Measurements from ENCODE around the gene CMSS1.

The CMSS1 gene

DNA sequence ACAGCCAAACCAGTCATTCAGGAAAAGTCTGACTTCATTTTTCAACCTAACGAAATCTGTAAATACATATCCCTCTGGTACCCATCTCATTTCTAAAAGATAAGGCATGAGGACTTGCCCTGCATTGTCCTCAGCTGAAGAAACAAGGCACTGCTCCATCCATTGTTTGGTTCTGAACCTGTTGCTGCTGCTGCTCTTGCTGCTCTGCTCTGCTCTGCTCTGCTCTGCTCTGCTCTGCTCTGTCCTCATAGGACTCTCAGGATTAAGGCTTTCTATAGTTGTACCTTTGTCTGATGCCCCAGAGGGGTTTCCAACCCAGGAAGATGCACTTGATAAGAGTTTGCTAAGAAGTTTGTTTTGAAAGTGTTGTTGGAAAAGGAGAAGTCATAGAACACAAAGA is 38.2 kb downstream of the CMSS1 start:
- DNase-seq = no peak

- DNase-seq = no peak
These were observed 39.0 kb downstream of the CMSS1 start for GRCh38 chr3:99856437-99857220.

GRCh38 chr3:99857278-99857677 is 39.6 kb downstream of the CMSS1 start:
- no peak for DNase-seq

- no peak for DNase-seq
These were observed 40.8 kb downstream of the CMSS1 start for GRCh38 chr3:99858469-99858868.

DNA sequence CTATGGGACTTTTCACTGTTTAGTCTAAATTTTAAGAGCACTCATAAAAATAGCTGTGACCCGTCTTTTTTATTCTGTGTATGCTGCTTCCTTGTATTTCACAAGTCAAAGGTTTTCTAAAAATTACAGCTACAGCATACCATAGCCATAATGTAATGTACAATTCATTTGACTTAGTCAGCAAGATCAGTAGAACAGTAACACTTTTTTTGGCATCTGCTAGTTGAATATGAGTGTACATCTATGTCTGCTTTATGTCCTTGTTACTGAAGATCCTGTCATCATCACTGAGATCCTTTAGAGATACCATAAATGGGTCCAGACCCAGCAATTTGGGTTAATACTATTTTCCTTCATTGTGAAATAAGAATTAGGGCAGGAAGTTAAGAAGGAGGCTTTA is 42.2 kb downstream of the CMSS1 start:
- DNase-seq = no peak

GRCh38 chr3:99861216-99861615 is 43.6 kb downstream of the CMSS1 start:
- no peak for DNase-seq

GRCh38 chr3:99862208-99862607 is 44.5 kb downstream of the CMSS1 start:
- no peak for DNase-seq

DNA sequence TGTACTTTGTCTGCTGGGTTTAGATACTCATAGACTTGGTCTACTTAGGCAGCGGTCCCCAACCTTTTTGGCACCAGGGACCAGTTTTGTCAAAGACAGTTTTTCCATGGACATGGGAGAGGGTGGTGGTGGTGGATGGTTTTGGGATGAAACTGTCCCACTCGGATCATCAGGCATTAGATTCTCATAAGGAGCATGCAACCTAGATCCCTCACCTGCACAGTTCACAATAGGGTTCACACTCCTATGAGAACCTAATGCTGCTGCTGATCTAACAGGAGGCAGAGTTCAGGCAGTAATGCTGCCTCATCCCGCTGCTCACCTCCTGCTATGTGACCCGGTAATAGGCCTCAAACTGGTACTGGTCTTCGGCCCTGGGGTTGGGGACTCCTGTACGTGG is 45.3 kb downstream of the CMSS1 start:
- DNase-seq = no peak

- no peak for DNase-seq
These were observed 45.9 kb downstream of the CMSS1 start for GRCh38 chr3:99863588-99863987.

- no peak for DNase-seq
These were observed 46.6 kb downstream of the CMSS1 start for GRCh38 chr3:99864289-99864688.

DNA sequence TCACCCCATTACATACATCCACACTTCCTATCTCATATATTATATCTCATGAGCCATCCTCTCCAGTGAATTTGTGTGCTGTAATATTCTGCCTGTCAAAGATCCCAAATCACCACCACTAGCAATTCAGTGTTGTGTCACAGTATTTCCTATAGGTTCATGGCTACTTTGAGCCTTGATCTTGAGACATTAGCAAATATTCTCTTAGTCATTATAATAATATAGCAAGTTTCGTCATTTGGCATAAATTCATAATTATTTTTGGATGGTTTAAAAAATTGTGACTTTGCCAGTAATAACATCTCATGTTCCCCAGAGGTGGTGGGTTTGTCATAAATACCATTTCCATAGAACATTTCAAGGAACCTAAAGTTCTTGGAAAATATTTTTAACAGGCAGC is 47.7 kb downstream of the CMSS1 start:
- DNase-seq = no peak

DNA sequence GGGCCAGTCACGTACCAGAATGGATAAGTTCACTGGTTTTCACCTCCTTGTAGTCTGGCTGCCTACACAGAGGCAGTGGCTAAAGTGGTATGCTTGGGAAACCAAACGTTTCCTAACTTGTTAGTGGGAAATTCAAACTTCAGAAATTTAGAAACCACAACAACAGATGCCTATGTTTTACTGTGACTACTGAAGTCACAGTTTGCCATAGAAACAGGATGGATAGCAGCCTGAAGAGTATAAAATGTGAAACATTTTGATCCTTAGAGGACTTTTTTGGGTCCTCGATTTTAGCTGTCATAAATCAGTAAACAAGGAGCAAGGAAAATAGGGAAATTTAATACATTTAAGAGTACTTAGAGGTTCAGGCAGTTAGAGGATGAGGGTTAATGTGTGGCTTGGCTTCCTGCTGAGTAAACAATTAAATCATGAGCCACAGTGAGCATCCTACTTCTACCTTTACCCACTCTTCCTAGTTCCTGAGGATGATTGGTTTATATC is 48.6 kb downstream of the CMSS1 start:
- no peak for DNase-seq

DNA sequence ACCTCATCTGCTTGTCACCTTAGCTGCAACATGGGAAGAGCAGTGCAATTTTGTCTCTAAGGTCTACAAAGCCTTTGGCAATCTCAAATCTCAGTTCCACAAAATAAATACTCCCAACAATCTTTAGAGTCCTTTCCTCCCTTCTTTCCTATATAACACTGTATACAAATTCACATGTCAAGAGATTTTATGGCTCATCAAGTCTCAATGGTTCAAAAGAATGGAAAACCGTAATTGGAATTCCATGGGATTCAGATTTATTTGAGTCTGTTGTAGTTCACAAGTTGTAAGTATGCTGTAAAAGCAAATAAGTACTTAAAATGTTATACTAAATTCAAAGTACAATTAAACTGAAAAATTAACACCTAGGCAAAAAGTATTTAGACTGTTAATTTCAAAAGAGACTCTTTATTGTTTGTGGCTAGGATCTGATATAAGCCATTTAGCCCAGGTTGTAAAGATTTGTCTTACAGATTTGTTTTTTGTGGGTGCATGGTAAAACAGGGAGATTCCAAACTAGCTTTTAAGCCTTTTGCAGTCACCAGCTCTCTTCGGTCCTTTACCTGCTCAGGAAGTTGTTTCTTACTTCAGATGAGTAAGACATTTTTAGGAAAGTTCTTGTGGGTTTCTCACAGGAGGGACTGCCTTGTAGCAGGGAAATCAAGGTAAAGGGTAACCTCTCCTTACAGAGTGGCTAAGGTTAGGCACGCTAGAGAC is 50.1 kb downstream of the CMSS1 start:
- no peak for DNase-seq

DNA sequence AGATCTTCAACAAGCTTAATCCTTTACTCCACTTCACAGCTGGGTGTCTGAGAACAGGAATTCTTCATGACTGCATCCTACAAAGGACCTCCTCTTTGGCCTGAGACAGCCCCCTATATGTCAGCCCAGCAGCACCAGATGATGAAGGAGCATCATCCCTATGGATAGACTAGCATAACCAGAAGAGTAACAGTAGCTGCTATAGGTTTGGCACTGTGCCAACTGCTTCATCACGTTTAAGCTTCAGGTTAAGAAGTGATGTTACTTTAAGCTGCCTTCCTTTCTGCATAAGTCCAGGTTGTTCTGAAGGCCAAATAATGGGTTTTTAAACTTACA is 50.6 kb downstream of the CMSS1 start:
- no peak for DNase-seq

DNA sequence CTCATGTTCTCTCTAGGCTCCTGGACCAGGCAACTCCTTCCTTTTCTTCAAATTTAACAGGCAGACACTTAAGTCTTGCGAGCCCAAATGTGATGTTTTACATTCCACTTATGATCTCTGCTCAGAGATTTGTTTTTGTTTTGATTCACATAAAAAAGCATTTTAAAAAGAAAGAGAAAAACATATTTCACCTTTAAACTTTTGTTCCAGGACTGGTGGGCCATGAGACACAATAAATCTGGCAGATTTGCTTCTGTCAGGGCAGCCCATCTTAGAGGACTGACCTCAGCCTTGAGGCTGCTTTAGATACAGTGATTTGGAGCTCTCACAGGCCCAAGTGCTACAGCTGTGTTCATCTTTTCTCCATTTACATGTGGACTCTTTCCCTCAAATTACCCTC is 52.0 kb downstream of the CMSS1 start:
- DNase-seq = no peak

DNA sequence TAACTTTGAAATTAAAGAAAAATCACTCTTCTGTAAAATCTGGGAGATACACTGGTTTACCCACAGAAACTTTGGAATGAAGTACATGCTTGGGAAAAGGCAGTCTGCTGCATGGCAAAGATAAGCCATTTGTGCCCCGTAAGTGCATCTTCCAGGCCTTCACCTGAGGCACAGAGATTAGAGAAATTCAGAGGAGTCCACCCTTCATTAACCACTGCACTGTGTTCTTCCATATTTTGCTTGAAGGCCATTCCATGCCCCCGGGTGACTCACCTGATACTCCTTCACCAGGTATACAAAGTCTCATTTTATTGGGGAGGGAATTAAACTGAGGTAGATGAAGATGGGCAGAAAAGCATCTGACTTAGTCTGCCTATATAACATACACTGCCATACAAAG is 53.0 kb downstream of the CMSS1 start:
- no peak for DNase-seq

- no peak for DNase-seq
These were observed 53.8 kb downstream of the CMSS1 start for GRCh38 chr3:99871231-99872045.

DNA sequence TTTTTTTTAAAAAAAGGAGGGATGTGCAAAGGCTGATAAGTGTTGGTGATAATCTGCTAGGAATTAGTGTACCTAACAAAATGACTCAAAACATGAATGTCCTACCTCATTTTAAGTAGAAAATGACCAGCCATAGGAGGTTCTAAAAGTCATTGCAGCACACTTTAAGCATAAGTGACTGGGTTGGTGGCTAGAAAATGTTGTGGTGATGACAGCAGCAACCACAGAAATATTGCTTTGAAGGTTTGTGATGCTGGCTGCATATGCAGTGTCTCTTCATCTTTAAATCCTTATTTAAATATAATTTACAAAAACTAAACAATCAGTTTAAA is 55.2 kb downstream of the CMSS1 start:
- DNase-seq = no peak

- no peak for DNase-seq
These were observed 55.8 kb downstream of the CMSS1 start for GRCh38 chr3:99873269-99874102.

DNA sequence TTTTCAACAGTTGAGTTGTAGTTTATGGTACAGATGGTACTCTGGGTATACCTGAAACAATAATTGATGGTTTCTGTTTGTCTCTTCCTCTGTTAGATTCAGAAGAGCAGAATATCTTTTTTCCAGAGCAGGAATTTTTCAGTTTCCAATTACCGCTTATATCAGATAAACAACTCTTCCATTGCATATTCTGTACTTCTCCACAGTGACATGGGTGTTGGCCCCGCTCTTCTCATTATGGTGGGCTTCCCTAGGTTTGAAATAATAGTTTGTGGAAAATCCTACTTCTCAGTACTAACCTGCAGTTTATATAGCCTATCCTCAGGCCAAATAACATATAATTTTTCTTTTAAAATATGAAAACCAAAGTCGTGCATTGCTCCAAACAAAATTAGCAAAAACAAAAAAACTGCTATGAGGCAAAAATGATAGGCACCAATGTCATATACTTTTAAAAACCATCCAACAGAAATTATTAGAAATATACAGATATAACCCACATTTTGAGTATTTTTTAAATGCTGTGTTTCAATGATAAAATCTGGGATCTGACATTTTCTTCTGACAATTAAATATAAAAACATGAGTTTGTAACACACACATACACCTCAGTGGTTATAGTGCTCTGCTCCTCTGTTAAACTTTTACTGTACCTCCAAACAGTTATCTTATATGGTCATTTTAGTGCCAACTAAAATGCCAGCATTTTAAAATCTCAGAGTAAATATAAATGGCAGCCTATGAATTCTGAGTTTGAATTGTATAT is 56.8 kb downstream of the CMSS1 start:
- DNase-seq = no peak

- no peak for DNase-seq
These were observed 57.9 kb downstream of the CMSS1 start for GRCh38 chr3:99875581-99875928.
